Stimulated activated effector memory CD8-positive, alpha-beta T cell treated with anti-CD3 and anti-CD28 coated beads, Interleukin-12 subunit alpha, Interleukin-12 subunit beta, amount 100 ng/mL, for 72 hours (primary cell): Measurements from ENCODE around the gene NARS2.
A peak's percentile ranks its signal among the peaks of the same experiment; 100 is the strongest.
"Not testable (repeated sequence)": the region's sequence is repeated elsewhere in the genome, so short reads cannot be mapped to it uniquely, and the experiment has no call there.

Experiments
- ATAC-seq: fragments of 150-1000 bp; cut with Tn5 transposase; 2 replicates; pipeline ENCODE4 v1.10.0; 2021
- DNase-seq, 2 donors: peaks; one replicate each; pipeline ENCODE4 v3.0.0; 2021 to 2022; ENCODE audit warnings: low spot score in 2 of 2
- H3K27ac Mint-ChIP-seq: one replicate; pipeline ENCODE4 v1.8.0; 2022; ENCODE audit warnings: mild to moderate bottlenecking, mixed read lengths
- H3K36me3 Mint-ChIP-seq: one replicate; pipeline ENCODE4 v1.8.0; 2022; ENCODE audit warnings: mild to moderate bottlenecking, mixed read lengths
- H3K4me1 Mint-ChIP-seq: one replicate; pipeline ENCODE4 v1.8.0; 2022; ENCODE audit warnings: mixed read lengths
- H3K4me3 Mint-ChIP-seq: one replicate; pipeline ENCODE4 v1.8.0; 2022; ENCODE audit warnings: mild to moderate bottlenecking, mixed read lengths
- H3K9me3 Mint-ChIP-seq: one replicate; pipeline ENCODE4 v1.8.0; 2022; ENCODE audit warnings: mixed read lengths

Gene NARS2

DNA sequence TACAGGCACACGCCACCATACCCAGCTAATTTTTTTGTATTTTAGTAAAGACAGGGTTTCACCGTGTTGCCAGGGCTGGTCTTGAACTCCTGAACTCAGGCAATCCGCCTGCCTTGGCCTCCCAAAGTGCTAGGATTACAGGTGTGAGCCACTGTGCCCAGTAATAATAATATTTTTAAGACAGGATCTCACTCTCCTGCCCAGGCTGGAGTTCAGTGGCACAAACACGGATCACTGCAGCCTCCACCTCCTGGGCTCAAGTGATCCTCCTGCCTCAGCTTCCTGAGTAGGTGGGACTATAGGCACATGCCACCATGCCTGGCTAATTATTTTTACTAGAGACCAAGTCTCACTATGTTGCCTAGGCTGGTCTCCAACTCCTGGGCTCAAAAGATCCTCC, 10.6 kb downstream of the NARS2 start:
- H3K27ac Mint-ChIP-seq, DNase-seq, H3K4me3 Mint-ChIP-seq, ATAC-seq, H3K9me3 Mint-ChIP-seq: not testable (repeated sequence)
- peaks cover 60% of the 10 kb centered on the region for H3K36me3 Mint-ChIP-seq
- peaks cover 22% of the 10 kb centered on the region for H3K4me1 Mint-ChIP-seq

DNA sequence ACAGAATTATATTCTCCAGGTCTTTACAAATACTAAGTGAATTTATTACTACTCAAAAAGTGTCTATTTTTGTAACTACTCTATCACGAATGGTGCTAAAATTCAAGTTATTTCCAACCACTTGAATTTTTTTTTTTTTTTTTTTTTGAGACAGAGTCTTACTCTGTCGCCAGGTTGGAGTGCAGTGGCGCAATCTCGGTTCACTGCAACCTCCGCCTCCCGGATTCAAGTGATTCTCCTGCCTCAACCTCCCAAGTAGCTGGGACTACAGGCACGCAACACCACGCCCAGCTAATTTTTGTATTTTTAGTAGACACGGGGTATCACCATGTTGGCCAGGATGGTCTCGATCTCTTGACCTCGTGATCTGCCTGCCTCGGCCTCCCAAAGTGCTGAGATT, 11.6 kb downstream of the NARS2 start:
- not testable (repeated sequence) for H3K4me3 Mint-ChIP-seq, H3K27ac Mint-ChIP-seq, DNase-seq, H3K9me3 Mint-ChIP-seq, ATAC-seq
- Mint-ChIP-seq H3K4me1 (peaks cover 22% of the 10 kb centered on the region), H3K36me3 (peaks cover 60% of the 10 kb centered on the region)

DNA sequence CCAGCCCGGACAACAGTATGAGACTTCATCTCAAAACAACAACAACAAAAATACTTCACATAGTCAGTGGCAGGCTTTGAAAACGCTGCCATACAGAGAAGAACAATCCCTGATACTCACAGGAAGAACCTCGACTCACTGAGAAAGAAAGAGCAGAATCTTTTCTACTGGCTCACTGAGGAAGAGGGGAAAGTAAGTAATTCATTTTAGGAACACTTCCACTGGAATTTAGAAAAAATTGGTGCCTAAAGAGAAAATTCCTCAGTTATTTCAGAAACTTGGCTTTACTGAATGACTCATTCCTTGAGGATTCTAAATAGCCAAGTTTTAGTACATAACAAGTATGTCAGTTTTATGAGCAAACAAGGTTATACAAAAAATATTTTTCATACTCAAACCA, 12.3 kb downstream of the NARS2 start:
- Mint-ChIP-seq H3K4me1 (peaks cover 22% of the 10 kb centered on the region), H3K27ac (no peak overlapping the region), H3K4me3 (no peak overlapping the region)

DNA sequence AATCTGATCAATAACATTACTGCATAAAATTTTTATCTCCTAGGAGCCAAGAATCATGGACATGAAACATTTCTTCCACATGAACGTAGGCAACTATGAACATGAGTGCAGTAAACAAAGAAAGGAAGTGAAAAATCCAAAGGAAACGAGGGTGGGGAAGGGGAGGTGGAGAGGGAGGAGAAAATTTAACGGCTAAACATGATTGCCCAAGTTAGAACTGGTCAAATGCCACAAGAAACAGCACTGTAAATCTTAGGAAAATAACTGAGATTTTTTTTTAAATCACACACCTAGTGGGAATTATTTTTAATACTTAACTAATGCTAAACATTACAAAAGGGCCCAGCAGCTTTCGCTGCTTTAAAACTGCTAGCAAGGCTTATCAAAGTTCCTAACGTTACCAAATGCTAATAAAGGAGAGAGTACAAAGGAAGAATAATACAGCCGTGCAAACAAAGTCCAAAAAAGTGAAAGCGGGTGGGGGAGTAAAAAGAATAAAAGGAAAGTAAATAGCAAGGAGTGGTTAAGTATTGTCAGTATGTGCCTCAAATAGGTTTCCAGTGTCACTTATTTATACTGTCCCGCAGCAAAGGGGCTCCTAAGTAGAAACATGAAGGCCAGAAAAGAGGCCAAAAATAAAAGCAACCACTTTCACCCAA, 13.7 kb downstream of the NARS2 start:
- Mint-ChIP-seq H3K4me3 (no peak overlapping the region), H3K27ac (no peak overlapping the region), H3K4me1 (peaks cover 26% of the 10 kb centered on the region), H3K36me3 (peaks cover 62% of the 10 kb centered on the region), H3K9me3 (no peaks in the 10 kb centered on the region)
- ATAC-seq (no peak), DNase-seq (no peak)

More for the DNA sequence above, 12.3 kb downstream of the NARS2 start:
- Mint-ChIP-seq H3K36me3 (peaks cover 58% of the 10 kb centered on the region), H3K9me3 (no peaks in the 10 kb centered on the region)
- no peak for DNase-seq
- ATAC-seq: no peak

DNA sequence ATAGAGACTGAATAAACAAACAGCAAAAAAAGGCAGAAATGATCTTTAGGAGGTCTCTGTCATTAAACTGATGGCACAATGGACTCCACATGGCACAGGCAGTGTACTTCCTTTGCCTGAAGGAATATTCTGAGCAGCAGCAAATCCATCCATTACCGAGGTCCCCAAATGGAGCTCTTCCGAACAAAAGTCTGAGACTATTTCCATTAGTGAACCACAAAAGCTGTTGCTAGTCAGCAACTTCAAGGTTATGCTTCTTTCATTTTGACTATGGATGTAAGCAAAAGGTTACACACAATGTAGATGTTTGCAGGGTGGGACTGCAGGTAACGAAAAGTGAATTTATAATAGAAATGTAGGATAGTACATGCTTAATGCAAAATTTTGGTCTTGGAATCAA, 14.5 kb downstream of the NARS2 start:
- peaks cover 30% of the 10 kb centered on the region for H3K4me1 Mint-ChIP-seq
- H3K27ac Mint-ChIP-seq: no peak overlapping the region
- H3K9me3 Mint-ChIP-seq: no peaks in the 10 kb centered on the region
- no peak overlapping the region for H3K4me3 Mint-ChIP-seq
- ATAC-seq (peak; percentile 64), DNase-seq (no peak)
- peaks cover 68% of the 10 kb centered on the region for H3K36me3 Mint-ChIP-seq

DNA sequence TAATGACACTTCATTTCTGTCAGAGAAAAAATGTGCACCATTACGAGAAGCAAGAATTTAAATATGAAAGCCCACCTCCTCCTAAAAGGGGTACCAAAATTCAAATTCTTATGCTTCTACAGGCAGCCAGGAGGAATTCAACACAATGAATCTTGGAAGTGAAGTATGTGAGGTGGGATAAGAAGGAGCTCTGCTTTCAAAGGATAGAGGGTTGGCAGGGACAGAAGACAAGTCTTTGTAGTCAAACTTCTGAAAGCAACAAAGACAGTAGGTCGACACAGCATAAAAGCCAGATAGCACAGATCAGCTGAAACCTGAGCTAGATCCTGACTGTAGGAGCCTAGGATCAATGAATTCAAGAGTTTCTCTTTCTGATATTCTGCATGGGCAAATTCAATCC, 17.4 kb downstream of the NARS2 start:
- no peak for ATAC-seq
- Mint-ChIP-seq H3K4me1 (peaks cover 26% of the 10 kb centered on the region), H3K36me3 (peaks cover 55% of the 10 kb centered on the region), H3K4me3 (no peak overlapping the region), H3K9me3 (no peaks in the 10 kb centered on the region), H3K27ac (no peak overlapping the region)
- no peak for DNase-seq

DNA sequence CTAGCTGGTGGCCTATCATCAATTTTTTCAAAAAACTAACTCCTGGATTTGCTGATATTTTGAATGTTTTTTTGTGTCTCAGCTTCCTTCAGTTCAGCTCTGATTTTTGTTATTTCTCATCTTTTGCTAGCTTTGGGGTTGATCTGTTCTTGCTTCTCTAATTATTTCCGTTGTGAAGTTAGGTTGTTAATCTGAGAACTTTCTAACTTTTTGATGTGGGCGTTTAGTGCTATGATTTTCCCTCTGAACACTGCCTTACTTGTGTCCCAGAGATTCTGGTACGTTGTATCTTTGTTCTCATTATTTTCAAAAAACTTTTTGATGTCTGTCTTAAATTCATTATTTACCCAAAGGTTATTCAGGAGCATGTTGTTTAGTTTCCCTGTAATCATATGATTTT, 19.1 kb downstream of the NARS2 start:
- Mint-ChIP-seq H3K4me1 (peaks cover 21% of the 10 kb centered on the region), H3K36me3 (peaks cover 55% of the 10 kb centered on the region), H3K9me3 (no peaks in the 10 kb centered on the region), H3K27ac (no peak overlapping the region), H3K4me3 (no peak overlapping the region)
- ATAC-seq (no peak), DNase-seq (no peak)

DNA sequence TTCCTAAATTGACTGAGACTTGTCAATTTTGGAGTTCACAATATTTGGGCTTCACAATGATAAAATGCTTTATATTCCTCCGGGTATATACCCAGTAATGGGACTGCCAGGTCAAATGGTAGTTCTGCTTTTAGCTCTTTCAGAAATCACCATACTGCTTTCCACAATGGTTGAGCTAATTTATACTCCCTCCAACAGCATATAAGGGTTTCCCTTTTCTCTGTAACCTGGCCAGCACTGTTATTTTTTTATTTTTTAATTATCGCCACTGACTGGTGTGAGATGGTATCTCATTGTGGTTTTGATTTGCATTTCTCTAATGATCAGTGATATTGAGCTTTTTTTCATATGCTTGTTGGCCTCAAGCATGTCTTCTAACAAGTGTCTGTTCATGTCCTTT, 21.8 kb downstream of the NARS2 start:
- Mint-ChIP-seq H3K27ac (no peak overlapping the region), H3K9me3 (no peaks in the 10 kb centered on the region), H3K36me3 (peaks cover 28% of the 10 kb centered on the region), H3K4me1 (peaks cover 13% of the 10 kb centered on the region), H3K4me3 (no peak overlapping the region)
- DNase-seq: no peak
- ATAC-seq: no peak

DNA sequence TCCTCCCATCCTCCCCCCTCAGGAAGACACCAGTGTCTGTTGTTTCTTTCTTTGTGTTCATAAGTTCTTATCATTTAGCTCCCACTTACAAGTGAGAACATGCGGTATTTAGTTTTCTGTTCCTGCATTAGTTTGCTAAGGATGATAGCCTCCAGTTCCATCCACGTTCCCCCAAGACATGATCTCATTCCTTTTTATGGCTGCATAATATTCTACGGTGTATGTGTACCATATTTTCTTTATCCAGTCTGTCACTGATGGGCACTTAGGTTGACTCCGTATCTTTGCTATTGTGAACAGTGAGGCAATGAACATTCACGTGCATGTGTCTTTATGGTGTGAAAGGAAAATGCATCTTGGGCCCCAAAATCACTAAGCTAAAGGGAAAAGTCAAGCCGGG, 22.5 kb downstream of the NARS2 start:
- H3K4me1 Mint-ChIP-seq: peaks cover 15% of the 10 kb centered on the region
- H3K36me3 Mint-ChIP-seq: peaks cover 24% of the 10 kb centered on the region
- not testable (repeated sequence) for H3K27ac Mint-ChIP-seq, ATAC-seq, H3K4me3 Mint-ChIP-seq, DNase-seq, H3K9me3 Mint-ChIP-seq

DNA sequence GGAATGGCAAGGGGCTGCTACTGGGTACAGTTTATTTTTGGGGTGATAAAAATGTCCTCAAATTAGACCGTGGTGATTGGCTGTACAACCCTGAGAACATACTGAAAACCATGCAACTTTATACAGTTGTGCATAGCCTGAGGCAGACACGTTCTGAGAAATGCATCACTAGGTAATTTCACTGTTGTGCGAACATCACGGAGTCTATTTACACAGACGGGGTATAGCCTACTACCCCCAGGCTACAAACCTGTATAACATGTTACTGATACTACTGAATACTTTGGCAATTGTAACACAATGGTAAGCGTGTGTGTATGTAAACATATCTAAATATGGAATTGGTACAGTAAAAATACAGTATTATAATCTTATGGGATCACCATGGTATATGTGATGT, 23.6 kb downstream of the NARS2 start:
- Mint-ChIP-seq H3K9me3 (no peaks in the 10 kb centered on the region), H3K4me1 (peaks cover 12% of the 10 kb centered on the region), H3K27ac (no peak overlapping the region), H3K36me3 (peaks cover 14% of the 10 kb centered on the region), H3K4me3 (no peak overlapping the region)
- DNase-seq: no peak
- ATAC-seq: no peak

DNA sequence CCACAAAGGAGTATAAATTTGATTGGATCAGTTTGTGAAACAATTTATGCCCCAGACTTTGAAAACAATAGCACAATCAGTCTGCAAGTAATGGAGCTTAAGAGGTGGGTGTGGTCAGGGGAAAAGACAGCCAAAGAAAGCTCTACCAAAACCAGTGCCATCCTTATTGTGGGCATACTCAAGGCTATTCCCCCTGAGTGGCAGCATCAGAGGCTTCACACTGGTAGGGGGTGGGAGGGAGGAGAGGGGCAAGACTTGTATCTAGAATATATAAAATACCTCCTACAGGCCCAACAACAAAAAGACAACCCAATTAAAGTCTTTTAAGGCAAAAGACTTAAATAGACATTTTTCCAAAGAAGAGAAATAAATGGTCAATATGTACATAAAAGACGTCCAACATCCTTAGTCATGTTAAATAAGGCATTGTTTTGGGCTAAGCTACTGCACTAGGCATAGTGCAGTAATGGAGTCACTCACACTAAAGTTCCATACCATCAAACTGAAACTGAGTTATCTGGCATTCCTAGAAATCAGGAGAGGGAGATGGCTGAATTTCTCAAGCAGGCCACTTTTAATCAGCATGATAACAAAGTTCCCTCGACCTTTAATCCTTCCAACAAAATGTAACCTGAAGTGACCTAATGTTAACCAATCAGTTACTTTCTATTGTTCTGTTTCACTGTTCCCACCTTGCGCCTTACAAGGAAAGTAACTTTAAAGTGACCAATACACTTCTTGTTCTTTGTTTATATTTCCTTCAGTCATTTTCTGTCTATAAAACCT, 24.8 kb downstream of the NARS2 start:
- Mint-ChIP-seq H3K36me3 (peaks cover 6% of the 10 kb centered on the region), H3K4me3 (no peak overlapping the region), H3K9me3 (no peaks in the 10 kb centered on the region), H3K27ac (no peak overlapping the region), H3K4me1 (peaks cover 6% of the 10 kb centered on the region)
- DNase-seq: no peak
- ATAC-seq: no peak

DNA sequence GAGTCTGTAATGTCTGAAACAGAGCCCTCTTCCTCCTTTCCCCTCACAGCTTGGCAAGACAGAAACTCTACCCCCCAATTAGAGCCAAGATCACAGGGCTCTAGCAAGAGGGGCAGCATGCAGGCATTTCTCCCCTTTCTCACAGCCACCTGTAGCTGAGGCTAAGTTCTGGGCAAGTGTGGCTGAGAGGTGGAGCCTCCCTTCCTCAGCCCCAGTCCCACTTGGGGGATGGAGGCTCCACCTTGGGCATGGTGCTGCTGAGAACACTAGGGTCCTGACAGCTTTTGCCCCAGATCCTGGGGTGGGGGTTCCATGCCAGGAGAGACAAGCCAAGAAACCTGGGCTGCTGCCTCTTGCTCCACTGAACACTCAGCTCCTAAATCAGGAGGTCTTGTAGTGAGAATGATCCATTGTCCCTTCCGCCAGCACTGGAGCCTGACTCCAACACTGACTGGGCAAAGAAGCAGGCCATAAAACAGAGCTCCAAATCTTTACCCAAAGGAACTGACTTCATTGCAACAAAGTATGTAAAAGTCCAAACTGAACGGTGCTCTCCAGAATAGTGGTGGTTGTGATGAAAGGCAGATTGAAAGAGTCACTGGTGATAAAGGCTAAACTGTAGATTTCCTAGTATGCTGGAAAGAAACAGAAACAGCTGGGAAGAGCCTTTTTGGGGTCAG, 25.6 kb downstream of the NARS2 start:
- no peaks in the 10 kb centered on the region for H3K9me3 Mint-ChIP-seq
- peaks cover 6% of the 10 kb centered on the region for H3K36me3 Mint-ChIP-seq
- no peak for ATAC-seq
- H3K4me1 Mint-ChIP-seq: peaks cover 6% of the 10 kb centered on the region
- no peak overlapping the region for H3K27ac Mint-ChIP-seq
- no peak for DNase-seq
- H3K4me3 Mint-ChIP-seq: no peak overlapping the region

DNA sequence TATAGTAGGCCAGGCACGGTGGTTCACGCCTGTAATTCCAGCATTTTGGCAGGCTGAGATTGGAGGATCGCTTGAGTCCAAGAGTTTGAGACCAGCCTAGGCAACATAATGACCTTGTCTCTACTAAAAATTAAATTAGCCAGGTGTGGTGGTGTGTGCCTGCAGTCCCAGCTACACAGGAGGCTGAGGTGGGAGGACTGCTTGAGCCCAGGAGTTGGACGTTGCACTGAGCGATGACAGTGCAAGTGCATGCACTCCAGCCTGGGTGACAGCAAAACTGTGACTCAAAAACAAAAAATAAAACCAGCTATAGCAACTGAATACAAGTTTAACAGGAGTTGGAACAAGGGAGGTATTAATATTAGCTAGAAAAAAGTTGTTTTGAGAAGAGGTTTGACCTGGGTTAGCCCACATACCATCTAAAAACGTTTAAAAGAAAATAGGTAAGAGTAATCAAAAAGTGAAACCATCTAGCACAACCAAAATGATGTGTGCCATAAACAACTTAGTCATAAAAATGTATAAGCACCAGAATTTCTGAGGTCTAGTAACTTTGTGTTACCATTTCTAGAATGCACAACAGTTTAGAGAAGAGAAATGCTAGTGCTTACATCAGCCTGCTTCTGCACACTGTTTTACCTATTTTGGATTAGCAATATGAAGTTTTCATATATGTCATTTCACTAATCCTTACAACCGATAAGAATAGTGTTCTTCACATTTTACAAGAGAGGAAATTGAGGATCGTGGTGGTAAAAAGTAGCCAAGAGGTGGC, 26.5 kb downstream of the NARS2 start:
- DNase-seq: no peak
- peaks cover 6% of the 10 kb centered on the region for H3K4me1 Mint-ChIP-seq
- peak; percentile 16 for ATAC-seq
- H3K36me3 Mint-ChIP-seq: peaks cover 3% of the 10 kb centered on the region
- no peak overlapping the region for H3K4me3 Mint-ChIP-seq
- H3K9me3 Mint-ChIP-seq: no peaks in the 10 kb centered on the region
- H3K27ac Mint-ChIP-seq: no peak overlapping the region

DNA sequence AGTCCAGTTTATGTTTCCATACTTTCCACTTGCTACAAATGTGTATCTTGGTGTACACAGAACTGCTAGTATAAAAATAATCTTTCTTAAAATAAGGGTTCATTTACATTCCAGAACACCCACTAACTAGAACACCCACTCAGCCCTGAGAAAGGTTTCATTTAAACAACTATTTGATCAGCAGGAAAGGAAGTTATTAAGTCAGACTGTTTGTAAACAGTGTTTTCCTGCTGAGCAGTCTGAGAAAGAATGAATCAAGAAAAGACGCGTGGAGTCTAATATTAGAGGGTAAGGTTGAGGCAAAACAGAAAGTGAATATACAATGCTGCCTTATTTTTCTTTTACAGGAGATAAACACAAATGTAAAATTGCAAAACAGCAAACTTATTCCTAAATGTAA, 32.7 kb downstream of the NARS2 start:
- DNase-seq (no peak), ATAC-seq (no peak)
- Mint-ChIP-seq H3K27ac (peak overlapping the region; percentile 36), H3K4me3 (no peak overlapping the region), H3K4me1 (peaks cover 6% of the 10 kb centered on the region), H3K36me3 (peaks cover 6% of the 10 kb centered on the region), H3K9me3 (no peaks in the 10 kb centered on the region)

DNA sequence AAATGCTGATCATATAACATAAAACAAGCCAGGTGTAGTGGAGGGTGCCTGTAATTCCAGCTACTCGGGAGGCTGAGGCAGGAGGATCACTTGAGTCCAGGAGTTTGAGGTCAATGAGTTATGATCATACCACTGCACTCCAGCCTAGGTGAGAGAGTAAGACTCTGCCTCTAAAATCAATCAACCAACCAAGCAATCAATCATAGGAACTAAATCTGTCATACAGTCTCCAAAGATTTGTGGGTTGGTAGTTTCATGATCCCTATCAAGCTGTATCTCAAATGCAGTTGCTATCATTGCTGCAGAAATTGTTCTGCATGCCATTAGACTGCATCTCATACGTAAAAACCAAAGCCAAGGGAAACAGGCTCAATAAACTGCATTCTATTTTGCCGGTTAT, 33.1 kb downstream of the NARS2 start:
- H3K4me1 Mint-ChIP-seq: peaks cover 6% of the 10 kb centered on the region
- H3K27ac Mint-ChIP-seq: peak overlapping the region; percentile 36
- H3K36me3 Mint-ChIP-seq: peaks cover 6% of the 10 kb centered on the region
- H3K4me3 Mint-ChIP-seq: no peak overlapping the region
- ATAC-seq (no peak), DNase-seq (no peak)
- no peaks in the 10 kb centered on the region for H3K9me3 Mint-ChIP-seq
